Measurements from ENCODE around the gene GLIS1. TPM values are rescaled to one million over a fixed set of nuclear protein-coding genes. Genes with fewer than 3 reads are reported as not detected.

GLIS1 gene
- total RNA-seq, 1 donor from 2014 or later = 17.4 TPM

- Mint-ChIP-seq H3K4me1 (ENCODE audit: low read depth) (peaks cover 42% of the 10 kb centered on the region), H3K4me3 (ENCODE audit: unreplicated experiment) (no peak overlapping the region)
These were observed 59.8 kb downstream of the GLIS1 start for GRCh38 chr1:53678938-53679825.

GRCh38 chr1:53678507-53678906, 60.5 kb downstream of the GLIS1 start:
- Mint-ChIP-seq H3K36me3 (ENCODE audit: low read depth) (no peaks in the 10 kb centered on the region), H3K4me1 (ENCODE audit: low read depth) (peaks cover 35% of the 10 kb centered on the region), H3K27me3 (ENCODE audit: low read depth) (no peaks in the 10 kb centered on the region), H3K9me3 (ENCODE audit: low read depth) (no peaks in the 10 kb centered on the region), H3K4me3 (ENCODE audit: unreplicated experiment) (no peak overlapping the region), H3K27ac (ENCODE audit: unreplicated experiment) (no peak overlapping the region)
- no peak for TF ChIP-seq CTCF (IDR thresholded peaks at IDR 0.05)
- no peak for DNase-seq (ENCODE audit: low spot score)

More at GRCh38 chr1:53678938-53679825, 59.8 kb downstream of the GLIS1 start:
- Mint-ChIP-seq H3K9me3 (ENCODE audit: low read depth) (no peaks in the 10 kb centered on the region), H3K36me3 (ENCODE audit: low read depth) (no peaks in the 10 kb centered on the region), H3K27ac (ENCODE audit: unreplicated experiment) (no peak overlapping the region), H3K27me3 (ENCODE audit: low read depth) (no peaks in the 10 kb centered on the region)
- no peak for DNase-seq (ENCODE audit: low spot score)
- no peak for TF ChIP-seq CTCF (IDR thresholded peaks at IDR 0.05)

GRCh38 chr1:53678046-53678445, 60.9 kb downstream of the GLIS1 start:
- no peaks in the 10 kb centered on the region for H3K9me3 Mint-ChIP-seq (ENCODE audit: low read depth)
- no peaks in the 10 kb centered on the region for H3K27me3 Mint-ChIP-seq (ENCODE audit: low read depth)
- TF ChIP-seq CTCF (IDR thresholded peaks at IDR 0.05) = no peak
- peaks cover 34% of the 10 kb centered on the region for H3K4me1 Mint-ChIP-seq (ENCODE audit: low read depth)
- DNase-seq (ENCODE audit: low spot score) = no peak
- no peaks in the 10 kb centered on the region for H3K36me3 Mint-ChIP-seq (ENCODE audit: low read depth)
- no peak overlapping the region for H3K27ac Mint-ChIP-seq (ENCODE audit: unreplicated experiment)
- no peak overlapping the region for H3K4me3 Mint-ChIP-seq (ENCODE audit: unreplicated experiment)

GRCh38 chr1:53677486-53677885, 61.5 kb downstream of the GLIS1 start:
- H3K9me3 Mint-ChIP-seq (ENCODE audit: low read depth) = no peaks in the 10 kb centered on the region
- H3K4me1 Mint-ChIP-seq (ENCODE audit: low read depth) = peaks cover 29% of the 10 kb centered on the region
- no peaks in the 10 kb centered on the region for H3K36me3 Mint-ChIP-seq (ENCODE audit: low read depth)
- DNase-seq (ENCODE audit: low spot score) = no peak
- H3K4me3 Mint-ChIP-seq (ENCODE audit: unreplicated experiment) = no peak overlapping the region
- no peak overlapping the region for H3K27ac Mint-ChIP-seq (ENCODE audit: unreplicated experiment)
- TF ChIP-seq CTCF (IDR thresholded peaks at IDR 0.05) = no peak
- H3K27me3 Mint-ChIP-seq (ENCODE audit: low read depth) = no peaks in the 10 kb centered on the region

GRCh38 chr1:53672785-53673184, 66.2 kb downstream of the GLIS1 start:
- Mint-ChIP-seq H3K9me3 (ENCODE audit: low read depth) (no peaks in the 10 kb centered on the region), H3K27ac (ENCODE audit: unreplicated experiment) (no peak overlapping the region), H3K36me3 (ENCODE audit: low read depth) (no peaks in the 10 kb centered on the region), H3K4me1 (ENCODE audit: low read depth) (peaks cover 22% of the 10 kb centered on the region), H3K27me3 (ENCODE audit: low read depth) (no peaks in the 10 kb centered on the region), H3K4me3 (ENCODE audit: unreplicated experiment) (no peak overlapping the region)
- TF ChIP-seq CTCF (IDR thresholded peaks at IDR 0.05) = no peak
- DNase-seq (ENCODE audit: low spot score) = no peak
